Esophagus muscularis mucosa (tissue), 4 donors: ENCODE measurements around the gene IGF1R.

Source experiments
- CTCF ChIP-seq, 3 experiments: fragments of 200-600 bp in 2 of 3; fragments of 450-650 bp in 1 of 3; sonication (generic) in 2 of 3; IDR thresholded peaks; one replicate each; pipeline ENCODE4 v1.5.1; 2017 to 2019; ENCODE audit warnings: antibody characterized with exemption in 3 of 3, mild to moderate bottlenecking in 2 of 3, moderate library complexity in 1 of 3
- EP300 ChIP-seq: sonication (generic); formaldehyde crosslinking; IDR thresholded peaks from one replicate; pipeline ENCODE4 v1.6.1; 2017; ENCODE audit warnings: antibody characterized with exemption
- POLR2A ChIP-seq: fragments of 450-650 bp; IDR thresholded peaks from one replicate; pipeline ENCODE4 v1.6.1; 2017; ENCODE audit warnings: antibody characterized with exemption, moderate library complexity, mild to moderate bottlenecking, low read depth
- POLR2AphosphoS5 ChIP-seq, 2 donors: sonication (generic); formaldehyde crosslinking; IDR thresholded peaks; one replicate each; pipeline ENCODE4 v1.6.1; 2017; ENCODE audit warnings: antibody characterized with exemption in 2 of 2

- TF ChIP-seq CTCF (IDR thresholded peaks at IDR 0.05) (no peak), POLR2A (no peak), POLR2AphosphoS5 (IDR thresholded peaks at IDR 0.05) (no peak), EP300 (no peak)
Measured at GRCh38 chr15:98806275-98806895, 158.0 kb downstream of the IGF1R start.
